H1 (cell line): ENCODE results near the gene IDE. TPM values are rescaled to one million over a fixed set of nuclear protein-coding genes. Genes with fewer than 3 reads are reported as not detected.

ENCODE experiments used
- CTCF ChIA-PET: fragments of 300-600 bp; sonication (Branson Sonifier 250); formaldehyde crosslinking; loops from one replicate; lab custom pipeline; 2021; ENCODE audit not compliant: partially characterized antibody; lab: Charles Lee
- POLR2A ChIA-PET: fragments of 300-600 bp; sonication (Branson Sonifier 250); formaldehyde crosslinking; loops from one replicate; lab custom pipeline; 2021; ENCODE audit warnings: inconsistent platforms; ENCODE audit not compliant: partially characterized antibody; lab: Charles Lee
- DNase-seq, 2 experiments: peaks; one replicate each; pipeline versions ENCODE4 v3.0.0 to v3.0.0-alpha.2; 2010 to 2022; ENCODE audit warnings: low spot score in 2 of 2, low read depth in 1 of 2, mixed read lengths in 1 of 2
- FAIRE-seq: peaks from 2 replicates; lab custom pipeline; 2011; peaks lifted over from hg19 to GRCh38; lab: Jason Lieb, UNC
- H2AFZ ChIP-seq: 2 replicates; pipeline ENCODE4 v1.8.1; 2012; ENCODE audit warnings: low read length, inconsistent platforms
- H2AK5ac ChIP-seq: 2 replicates; pipeline ENCODE4 v1.6.1; 2013; ENCODE audit warnings: low read depth, low read length
- H2BK120ac ChIP-seq: replicated peaks from 2 replicates; pipeline ENCODE3; 2013; ENCODE audit warnings: low read depth, low read length, inconsistent platforms
- H2BK12ac ChIP-seq: 2 replicates; pipeline ENCODE4 v1.6.1; 2013; ENCODE audit warnings: low read depth, low read length
- H2BK15ac ChIP-seq: 2 replicates; pipeline ENCODE4 v1.6.1; 2013; ENCODE audit warnings: low read length
- H2BK20ac ChIP-seq: 2 replicates; pipeline ENCODE4 v1.6.1; 2013; ENCODE audit warnings: low read length
- H2BK5ac ChIP-seq: 2 replicates; pipeline ENCODE4 v1.6.1; 2013; ENCODE audit warnings: low read depth, low read length
- H3K14ac ChIP-seq: 2 replicates; pipeline ENCODE4 v1.6.1; 2013; ENCODE audit warnings: inconsistent platforms; ENCODE audit not compliant: insufficient read length
- H3K18ac ChIP-seq: 2 replicates; pipeline ENCODE4 v1.6.1; 2013; ENCODE audit warnings: low read length; ENCODE audit errors: extremely low read depth
- H3K23ac ChIP-seq: 2 replicates; pipeline ENCODE4 v1.6.1; 2013; ENCODE audit warnings: inconsistent platforms; ENCODE audit not compliant: insufficient read length
- H3K23me2 ChIP-seq: 2 replicates; pipeline ENCODE4 v1.6.1; 2013; ENCODE audit warnings: low read depth, low read length
- H3K27ac ChIP-seq: 2 replicates; pipeline ENCODE4 v1.6.1; 2011; ENCODE audit warnings: low read depth, low read length, inconsistent platforms
- H3K27me3 ChIP-seq, 4 experiments: replicated peaks in 1 of 4; 1 replicate in 1 of 4; 2 replicates in 3 of 4; pipeline versions ENCODE4 v1.6.1 to v1.8.1; 2011 to 2013; ENCODE audit warnings: low read length in 3 of 4, mild to moderate bottlenecking in 3 of 4, inconsistent platforms in 2 of 4, mixed read lengths in 2 of 4, moderate library complexity in 1 of 4; ENCODE audit not compliant: control insufficient read depth in 3 of 4, insufficient read depth in 3 of 4; ENCODE audit errors: extremely low read depth in 1 of 4
- H3K36me3 ChIP-seq, 4 experiments: 2 replicates each; pipeline versions ENCODE4 v1.6.1 to v1.8.1; 2011 to 2013; ENCODE audit warnings: mild to moderate bottlenecking in 4 of 4, low read length in 3 of 4, moderate library complexity in 2 of 4, control low read depth in 1 of 4, inconsistent platforms in 1 of 4; ENCODE audit not compliant: insufficient read depth in 4 of 4, control insufficient read depth in 2 of 4
- H3K4ac ChIP-seq: replicated peaks from 2 replicates; pipeline ENCODE3; 2013; ENCODE audit warnings: low read length, low read depth, mixed read lengths, inconsistent platforms; ENCODE audit not compliant: insufficient read length
- H3K4me1 ChIP-seq, 4 experiments: replicated peaks in 1 of 4; 1 replicate in 1 of 4; 2 replicates in 3 of 4; pipeline versions ENCODE4 v1.6.1 to v1.8.1; 2011 to 2013; ENCODE audit warnings: low read length in 3 of 4, inconsistent platforms in 2 of 4, mixed read lengths in 1 of 4; ENCODE audit not compliant: insufficient read depth in 4 of 4, control insufficient read depth in 3 of 4
- H3K4me2 ChIP-seq, 2 experiments: 2 replicates each; pipeline versions ENCODE4 v1.6.1 to v1.8.1; 2011 to 2013; ENCODE audit warnings: low read depth in 2 of 2, low read length in 2 of 2, control low read depth in 1 of 2, inconsistent platforms in 1 of 2, mild to moderate bottlenecking in 1 of 2; ENCODE audit not compliant: insufficient read depth in 1 of 2
- H3K4me3 ChIP-seq, 4 experiments: fragments of 200-600, 300-600 bp in 1 of 4; sonication (generic), shearing (Covaris generic), sonication (Bioruptor Twin) in 1 of 4; 2 replicates each; pipeline versions ENCODE4 v1.5.1 to v1.8.1; 2011 to 2016; ENCODE audit warnings: low read length in 4 of 4, low read depth in 3 of 4, control low read depth in 2 of 4, inconsistent platforms in 2 of 4, mild to moderate bottlenecking in 2 of 4, mixed read lengths in 1 of 4, moderate library complexity in 1 of 4; ENCODE audit not compliant: insufficient read depth in 2 of 4; ENCODE audit errors: extremely low read depth in 1 of 4
- H3K56ac ChIP-seq: replicated peaks from 2 replicates; pipeline ENCODE3; 2013; ENCODE audit warnings: low read depth, mild to moderate bottlenecking, mixed read lengths, low read length, inconsistent platforms; ENCODE audit not compliant: insufficient read length
- H3K79me1 ChIP-seq: 2 replicates; pipeline ENCODE4 v1.6.1; 2013; ENCODE audit warnings: low read depth, low read length, control low read depth
- H3K79me2 ChIP-seq, 2 experiments: 2 replicates each; pipeline versions ENCODE4 v1.6.1 to v1.8.1; 2012 to 2013; ENCODE audit warnings: low read length in 2 of 2, mild to moderate bottlenecking in 2 of 2, inconsistent platforms in 1 of 2; ENCODE audit not compliant: insufficient read depth in 2 of 2, control insufficient read depth in 1 of 2
- H3K9ac ChIP-seq, 4 experiments: replicated peaks in 1 of 4; 1 replicate in 1 of 4; 2 replicates in 3 of 4; pipeline versions ENCODE4 v1.6.1 to v1.8.1; 2011 to 2013; ENCODE audit warnings: low read depth in 3 of 4, low read length in 3 of 4, control low read depth in 2 of 4, mild to moderate bottlenecking in 2 of 4, moderate library complexity in 2 of 4, inconsistent platforms in 1 of 4; ENCODE audit errors: extremely low read depth in 1 of 4
- H3K9me3 ChIP-seq, 2 experiments: 2 replicates each; pipeline versions ENCODE4 v1.6.1 to v1.8.1; 2012 to 2013; ENCODE audit warnings: mild to moderate bottlenecking in 2 of 2, moderate library complexity in 2 of 2, control low read depth in 1 of 2, inconsistent platforms in 1 of 2, low read depth in 1 of 2, low read length in 1 of 2, mixed read lengths in 1 of 2; ENCODE audit not compliant: insufficient read depth in 2 of 2
- H4K20me1 ChIP-seq, 2 experiments: replicated peaks in 1 of 2; 2 replicates each; pipeline versions ENCODE3 to v1.8.1; 2011 to 2013; ENCODE audit warnings: inconsistent platforms in 2 of 2, low read length in 2 of 2, mild to moderate bottlenecking in 1 of 2; ENCODE audit not compliant: insufficient read depth in 2 of 2, control insufficient read depth in 1 of 2
- H4K5ac ChIP-seq: 2 replicates; pipeline ENCODE4 v1.6.1; 2013; ENCODE audit warnings: low read length, low read depth, mixed read lengths, inconsistent platforms; ENCODE audit not compliant: insufficient read length
- H4K8ac ChIP-seq: 2 replicates; pipeline ENCODE4 v1.8.0; 2013; ENCODE audit warnings: mild to moderate bottlenecking, moderate library complexity, low read length, inconsistent platforms; ENCODE audit not compliant: insufficient read depth; ENCODE audit errors: extremely low read depth
- H4K91ac ChIP-seq: replicated peaks from 2 replicates; pipeline ENCODE3; 2013; ENCODE audit warnings: low read length, mixed read lengths, inconsistent platforms; ENCODE audit not compliant: insufficient read length
- CTCF ChIP-seq, 3 experiments: IDR thresholded peaks; 1 replicate in 2 of 3; 2 replicates in 1 of 3; pipeline versions ENCODE4 v1.5.1 to v1.6.1; 2011; ENCODE audit warnings: low read length in 3 of 3, mild to moderate bottlenecking in 3 of 3, inconsistent platforms in 2 of 3, low read depth in 1 of 3, moderate library complexity in 1 of 3; ENCODE audit not compliant: insufficient read depth in 1 of 3; ENCODE audit errors: control extremely low read depth in 1 of 3
- RAD21 ChIP-seq, 2 experiments: IDR thresholded peaks in 1 of 2; conservative IDR thresholded peaks in 1 of 2; 2 replicates each; pipeline ENCODE4 v1.6.1; 2011; ENCODE audit warnings: low read depth in 2 of 2, low read length in 2 of 2, improper control_type of control experiment in 1 of 2, inconsistent platforms in 1 of 2, mild to moderate bottlenecking in 1 of 2, moderate library complexity in 1 of 2
- TCF12 ChIP-seq: IDR thresholded peaks from 2 replicates; pipeline ENCODE4 v1.6.1; 2011; ENCODE audit warnings: low read depth, mild to moderate bottlenecking, low read length
- WGBS, 2 experiments: shearing (Covaris generic) in 1 of 2; methylation state at CpG; one replicate each; pipeline versions ENCODE4 v1.1.6 to v1.1.7; 2013 to 2015; ENCODE audit warnings: low lambda C conversion rate in 2 of 2, mixed read lengths in 2 of 2, inconsistent platforms in 1 of 2, low coverage in 1 of 2, missing lambda C conversion rate in 1 of 2; ENCODE audit not compliant: insufficient replicate concordance in 2 of 2, insufficient coverage in 1 of 2, insufficient read length in 1 of 2; ENCODE audit errors: extremely low coverage in 1 of 2, missing lambda C conversion rate in 1 of 2; 5-methylcytosine and 5-hydroxymethylcytosine counted together
- polyA plus RNA-seq, 7 experiments: library from polyadenylated mRNA; depleted of rRNA in 3 of 7; stranded (reverse) in 5 of 7; unstranded in 2 of 7; fragments of >200 nt in 5 of 7; fragments of 200-250 nt in 2 of 7; gene quantifications; 1 replicate in 5 of 7; 2 replicates in 1 of 7; 4 replicates in 1 of 7; pipeline versions ENCODE4 v1.2.1 to v1.2.3, GENCODE V29; 2011 to 2013; ENCODE audit warnings: missing spikeins in 2 of 7, mixed read lengths in 2 of 7
- total RNA-seq: library from RNA; stranded (reverse); fragmentation: NEBNext Ultra II Directional; extraction: Animal tissue kit (Norgen Biotek cat#: 25700); gene quantifications from 2 replicates; pipeline ENCODE4 v1.2.1, GENCODE V29; 2021

The IDE gene
- total and polyA plus RNA-seq, 2 of the 8 experiments (the other 6 are each of a cell fraction or from before 2014, with no cell fraction given): 12.7 to 52.7 TPM

- FAIRE-seq: peak; percentile 94
- TF ChIP-seq CTCF (IDR thresholded peaks at IDR 0.05; ENCODE audit: control extremely low read depth in 1 of 3, insufficient read depth in 1 of 3, low read depth in 1 of 3, low read length in 3 of 3) (peak in 2 of 3 experiments; percentile 65 to 69; a peak in 3 of 4 replicates), TCF12 (no peak), RAD21 (IDR thresholded peaks at IDR 0.05 in 1 of 2, conservative IDR thresholded peaks at IDR 0.05 in 1 of 2; ENCODE audit: low read depth in 2 of 2, low read length in 2 of 2) (peak; percentile 65 to 72)
- H3K79me2 ChIP-seq: no peaks in the 10 kb centered on the region
- no peak overlapping the region for H3K4me3 ChIP-seq
- H2BK12ac ChIP-seq: no peak overlapping the region
- no peak overlapping the region for H2BK15ac ChIP-seq
- H3K79me1 ChIP-seq: no peaks in the 10 kb centered on the region
- no peak overlapping the region for H2AK5ac ChIP-seq
- H3K36me3 ChIP-seq: peaks cover 0 to 5% (median under 1%) of the 10 kb centered on the region in 4 experiments; a peak in 2 of 8 replicates
- H2BK20ac ChIP-seq: no peak overlapping the region
- no peaks in the 10 kb centered on the region for H3K23me2 ChIP-seq
- no peak overlapping the region for H4K91ac ChIP-seq
- H3K23ac ChIP-seq: no peak overlapping the region
- H2BK5ac ChIP-seq: no peak overlapping the region
- H3K56ac ChIP-seq: no peak overlapping the region
- H3K4me2 ChIP-seq: no peak overlapping the region
- H3K9me3 ChIP-seq: no peaks in the 10 kb centered on the region
- no peak overlapping the region for H3K27ac ChIP-seq
- WGBS, 2 experiments: 65% methylated on average over 3 of the region's 3 CpGs; no CpG with 5 or more reads in 1 of the 2 experiments
- H2BK120ac ChIP-seq: no peak overlapping the region
- no peak overlapping the region for H3K4ac ChIP-seq
- H3K9ac ChIP-seq: no peak overlapping the region
- no peak overlapping the region for H4K8ac ChIP-seq
- H4K20me1 ChIP-seq: peaks cover 0 to 2% of the 10 kb centered on the region in 2 experiments
- no peaks in the 10 kb centered on the region for H3K4me1 ChIP-seq
- ChIA-PET CTCF (interaction anchor here (0.6 to 2.4 kb wide), 29 partner anchors 8 to 1136 kb away, joined by 3 to 51 read pairs (median 4); partner anchors contain the start of gene IDE), POLR2A (interaction anchor here (0.9 to 4.0 kb wide), 3 partner anchors 57 to 74 kb away, joined by 3 to 21 read pairs (median 3); partner anchors contain the start of gene IDE)
- no peak overlapping the region for H2AFZ ChIP-seq
- no peak overlapping the region for H3K18ac ChIP-seq
- no peak overlapping the region for H4K5ac ChIP-seq
- no peak overlapping the region for H3K14ac ChIP-seq
- no peaks in the 10 kb centered on the region for H3K27me3 ChIP-seq
- DNase-seq: peak in 1 of 2 experiments; percentile 56
Observed at GRCh38 chr10:92517034-92517655, 56.7 kb downstream of the IDE start.
